ENCODE measurements around the gene NCKIPSD. TPM values are rescaled to one million over a fixed set of nuclear protein-coding genes. Genes with fewer than 3 reads are reported as not detected.
A peak's percentile ranks its signal among the peaks of the same experiment; 100 is the strongest.

NCKIPSD gene
- total RNA-seq, 4 donors from 2014 or later: 18.9 to 60.2 (median 39.9) TPM

- peak; percentile 98 for ATAC-seq (ENCODE audit: low FRiP score)
- TF ChIP-seq CTCF (IDR thresholded peaks at IDR 0.05): no peak
- peak; percentile 90 for DNase-seq (ENCODE audit: low spot score)
Observed at GRCh38 chr3:48635222-48636021, 50.3 kb downstream of the NCKIPSD start, which contains the start of gene SLC26A6. Gene SLC26A6 (minus strand): TSS chr3:48635461. CDS start chr3:48635393, 68 bp downstream.

DNA sequence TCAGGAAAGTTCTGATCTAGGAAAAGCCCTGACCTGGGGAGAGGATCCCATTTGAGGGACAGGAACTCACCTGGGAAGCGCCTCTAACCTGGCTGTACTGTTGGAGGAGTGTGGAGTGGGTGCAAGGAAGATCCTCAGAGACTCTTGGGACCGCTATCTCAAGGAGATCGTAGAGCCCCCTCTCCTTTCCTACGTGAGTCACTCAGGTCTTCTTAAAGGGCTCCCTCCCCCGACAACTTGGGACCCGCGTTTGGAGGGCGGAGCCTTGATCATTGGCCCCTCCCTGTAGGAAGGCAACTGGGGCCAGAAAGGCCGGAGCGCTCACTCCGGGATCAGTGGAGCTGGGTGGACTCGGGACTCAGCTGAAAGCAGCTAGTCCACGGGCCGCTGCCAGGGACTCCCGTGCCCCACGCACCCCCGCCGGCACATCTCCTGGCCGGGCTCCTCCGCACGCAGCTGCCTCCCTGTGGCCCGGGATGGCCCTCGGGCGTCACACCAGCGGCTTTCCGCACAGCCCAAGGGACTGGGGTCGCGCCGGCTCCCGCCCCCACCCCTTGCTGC is 51.0 kb downstream of the NCKIPSD start:
- DNase-seq (ENCODE audit: low spot score) (no peak), ATAC-seq (ENCODE audit: low FRiP score) (peak; percentile 58)
- TF ChIP-seq CTCF (IDR thresholded peaks at IDR 0.05): no peak

GRCh38 chr3:48633743-48634142 is 52.0 kb downstream of the NCKIPSD start:
- no peak for TF ChIP-seq CTCF (IDR thresholded peaks at IDR 0.05)
- no peak for DNase-seq (ENCODE audit: low spot score)
- no peak for ATAC-seq (ENCODE audit: low FRiP score)

DNA sequence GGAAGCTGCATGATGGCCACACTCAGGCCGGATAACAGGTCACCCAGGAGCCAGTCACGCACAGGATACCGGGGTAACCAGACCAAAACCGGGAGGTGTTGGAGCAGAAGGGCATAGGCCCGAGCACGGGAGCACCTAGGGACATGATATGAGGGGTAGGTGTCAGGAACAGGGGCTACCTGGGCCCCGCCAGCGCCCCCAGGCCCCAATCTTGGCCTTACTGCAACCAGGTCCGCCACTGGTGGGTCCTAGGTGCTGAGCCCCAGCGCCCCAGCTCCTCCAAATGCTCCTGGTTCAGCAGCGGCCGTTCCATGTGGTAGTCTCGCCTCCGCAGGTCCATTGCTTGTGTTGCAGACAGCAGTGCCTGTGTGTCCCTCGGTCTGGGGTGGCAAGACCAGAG is 52.5 kb downstream of the NCKIPSD start:
- TF ChIP-seq CTCF (IDR thresholded peaks at IDR 0.05): no peak
- DNase-seq (ENCODE audit: low spot score) (no peak), ATAC-seq (ENCODE audit: low FRiP score) (no peak)

DNA sequence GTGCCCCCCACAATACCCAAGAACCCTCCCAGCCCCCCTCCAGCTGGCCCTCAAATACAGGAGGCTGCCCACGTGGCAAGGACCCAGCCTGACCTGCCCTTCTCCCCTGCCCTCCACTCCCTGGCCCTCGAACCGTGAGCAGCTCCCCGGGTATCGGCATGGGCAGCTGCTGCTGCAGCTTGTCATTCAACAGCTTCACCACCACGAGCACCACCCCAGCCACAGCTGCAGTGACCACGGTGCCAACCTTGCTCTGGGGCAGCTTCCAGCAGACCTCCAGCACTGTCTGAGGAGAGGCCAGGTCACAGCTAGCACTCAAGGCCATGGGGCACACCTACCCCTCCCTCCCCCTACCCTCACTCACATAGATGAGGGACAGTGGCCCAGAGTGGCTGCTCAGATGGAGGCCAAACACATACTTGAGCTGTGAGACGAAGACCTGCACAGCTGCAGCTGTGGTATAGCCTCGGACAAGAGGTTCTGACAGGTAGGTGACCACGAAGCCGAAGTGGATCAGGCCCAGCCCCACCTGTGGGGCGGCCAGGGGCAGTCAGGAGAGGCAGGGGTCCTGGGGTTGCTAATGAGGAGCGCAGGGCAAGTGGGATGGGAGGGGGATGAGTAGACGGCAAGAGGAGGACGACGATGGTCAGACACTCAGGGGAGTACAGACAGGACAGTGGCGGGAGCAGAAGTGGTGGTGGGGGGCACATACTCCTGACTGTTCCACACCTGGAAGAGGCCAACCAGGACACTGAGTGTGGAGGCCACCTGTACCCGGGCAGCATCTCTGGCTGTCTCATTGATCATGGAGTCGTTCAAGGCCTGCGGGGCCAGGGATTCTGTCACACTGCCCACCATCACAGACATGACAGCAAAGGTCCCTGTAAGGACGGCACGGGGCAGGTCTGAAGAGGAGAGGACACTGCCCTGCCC is 53.9 kb downstream of the NCKIPSD start:
- ATAC-seq (ENCODE audit: low FRiP score) (no peak), DNase-seq (ENCODE audit: low spot score) (no peak)
- no peak for TF ChIP-seq CTCF (IDR thresholded peaks at IDR 0.05)

- no peak for TF ChIP-seq CTCF (IDR thresholded peaks at IDR 0.05)
- no peak for DNase-seq (ENCODE audit: low spot score)
- ATAC-seq (ENCODE audit: low FRiP score): no peak
Observed at GRCh38 chr3:48630833-48631232, 54.9 kb downstream of the NCKIPSD start.

Measured in omental fat pad (tissue), 4 donors.